HG03139 (cell line): Measurements from ENCODE around the gene TFB1M.
A peak's percentile ranks its signal among the peaks of the same experiment; 100 is the strongest.
"Not testable (repeated sequence)": the region's sequence is repeated elsewhere in the genome, so short reads cannot be mapped to it uniquely, and the experiment has no call there.

Experiments used
- ATAC-seq: cut with Tn5 transposase; IDR thresholded peaks from one replicate; pipeline ENCODE4 v1.9.1; 2021; ENCODE audit not compliant: unreplicated experiment

TFB1M gene

GRCh38 chr6:155330133-155330734, 15.9 kb upstream of the TFB1M start:
- ATAC-seq, result no peak

DNA sequence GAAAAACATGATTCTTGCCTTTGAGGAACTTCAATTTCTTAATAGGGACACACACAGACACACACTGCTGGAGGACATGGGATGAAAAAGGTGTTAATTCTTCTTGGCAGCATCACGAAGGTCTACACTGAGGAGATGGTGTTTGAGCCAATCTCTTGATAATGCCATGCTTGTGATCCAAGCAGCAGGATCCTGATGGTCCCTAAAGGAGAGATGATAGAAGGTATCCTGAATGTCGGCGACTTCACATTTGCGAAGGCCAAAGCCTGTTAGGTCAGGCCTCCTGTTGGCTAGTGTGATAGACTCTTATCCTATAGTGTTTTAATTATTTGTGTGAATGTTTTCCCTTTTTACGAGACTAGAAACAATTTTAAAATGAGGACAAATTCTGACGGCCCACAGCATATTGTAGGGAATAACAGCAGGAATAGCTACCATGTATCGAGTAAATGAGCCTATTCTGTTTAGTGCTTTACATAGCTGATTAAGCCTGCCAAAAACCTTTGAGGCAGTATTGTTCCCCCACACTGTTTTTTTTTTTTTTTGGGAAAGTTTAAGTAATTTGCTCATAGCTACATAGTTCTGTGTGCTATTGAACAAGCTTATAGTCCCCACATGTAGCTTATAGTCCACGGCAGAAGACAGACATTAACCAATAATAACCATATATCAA, 15.3 kb upstream of the TFB1M start:
- ATAC-seq, result no peak

DNA sequence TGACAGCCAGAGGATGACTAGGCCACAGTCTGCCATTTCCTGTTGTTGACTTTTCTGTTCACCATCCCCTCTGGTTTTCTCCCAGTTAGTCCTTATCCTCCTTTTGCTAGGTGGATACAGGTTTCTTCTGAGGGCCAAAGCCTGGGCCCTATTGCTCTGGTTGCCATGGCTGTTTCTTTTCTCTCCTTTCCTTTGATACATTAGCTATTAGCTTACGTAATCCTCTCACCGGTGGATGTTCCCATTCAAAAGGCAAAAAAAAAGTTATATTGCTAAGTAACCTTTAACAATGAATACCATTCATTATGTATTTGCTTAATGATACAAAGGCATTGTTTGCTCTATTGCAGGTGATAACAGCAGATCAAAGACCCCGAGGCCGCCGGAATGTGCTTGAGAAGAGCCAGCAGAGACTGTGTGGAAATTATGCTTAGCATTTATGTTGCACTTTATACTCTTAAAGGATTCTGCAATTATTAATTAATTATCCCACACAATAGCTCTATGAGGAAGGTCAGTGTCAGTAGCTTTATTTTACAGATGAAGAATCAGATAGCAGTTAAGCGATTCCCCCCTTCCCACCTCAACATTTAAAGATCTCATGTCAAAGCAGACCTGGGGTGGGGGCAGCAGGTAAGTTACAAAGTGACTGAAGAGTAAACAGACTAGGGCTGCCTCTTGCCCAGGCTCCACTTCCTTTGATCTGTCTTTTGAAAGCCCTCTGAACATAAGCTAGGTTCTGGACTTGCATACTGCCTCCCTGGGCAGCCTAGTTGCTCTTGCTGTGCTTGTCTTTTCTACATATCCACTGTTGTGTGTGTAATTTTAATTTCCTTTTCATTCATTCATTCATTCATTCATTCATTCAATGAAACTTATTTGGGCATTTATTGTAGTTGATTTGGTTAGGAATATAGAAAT, 14.5 kb upstream of the TFB1M start:
- no peak for ATAC-seq

GRCh38 chr6:155328074-155328538, 13.8 kb upstream of the TFB1M start:
- no peak for ATAC-seq

DNA sequence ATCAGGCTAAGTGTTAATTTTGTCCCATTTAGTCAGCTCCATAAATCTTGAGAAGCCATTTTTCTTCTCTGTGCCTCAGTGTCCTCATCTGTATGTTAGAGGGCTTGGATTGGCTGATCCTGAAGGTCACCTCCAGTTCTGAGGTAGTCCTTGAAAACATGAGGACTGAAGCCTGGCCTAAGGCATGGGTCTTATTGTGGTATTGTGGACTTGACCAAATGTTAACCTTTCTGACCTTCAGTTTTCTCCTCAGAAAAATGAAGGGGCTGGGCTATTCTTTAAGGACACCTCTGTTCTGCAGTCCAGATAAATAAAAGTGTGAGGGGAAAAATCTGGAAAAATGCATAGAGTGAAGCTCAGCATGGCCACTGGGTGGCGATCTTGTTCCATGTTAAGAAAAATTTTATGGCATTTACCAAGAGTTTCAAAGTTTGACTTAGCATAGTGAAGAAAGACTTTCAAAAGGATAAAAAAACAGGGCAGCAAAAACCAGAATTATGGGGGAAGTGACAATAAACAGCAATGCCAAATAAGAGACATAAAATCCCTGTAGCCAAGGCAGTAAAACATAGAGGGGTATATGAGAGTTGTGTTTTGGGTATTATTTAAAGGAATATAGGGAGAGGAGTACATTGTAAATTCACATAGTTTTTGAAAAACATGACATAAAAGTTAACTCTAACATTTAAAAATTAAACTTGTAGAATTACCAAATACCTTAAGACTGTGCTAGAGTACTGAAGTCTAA, 13.2 kb upstream of the TFB1M start:
- peak; percentile 60 for ATAC-seq

DNA sequence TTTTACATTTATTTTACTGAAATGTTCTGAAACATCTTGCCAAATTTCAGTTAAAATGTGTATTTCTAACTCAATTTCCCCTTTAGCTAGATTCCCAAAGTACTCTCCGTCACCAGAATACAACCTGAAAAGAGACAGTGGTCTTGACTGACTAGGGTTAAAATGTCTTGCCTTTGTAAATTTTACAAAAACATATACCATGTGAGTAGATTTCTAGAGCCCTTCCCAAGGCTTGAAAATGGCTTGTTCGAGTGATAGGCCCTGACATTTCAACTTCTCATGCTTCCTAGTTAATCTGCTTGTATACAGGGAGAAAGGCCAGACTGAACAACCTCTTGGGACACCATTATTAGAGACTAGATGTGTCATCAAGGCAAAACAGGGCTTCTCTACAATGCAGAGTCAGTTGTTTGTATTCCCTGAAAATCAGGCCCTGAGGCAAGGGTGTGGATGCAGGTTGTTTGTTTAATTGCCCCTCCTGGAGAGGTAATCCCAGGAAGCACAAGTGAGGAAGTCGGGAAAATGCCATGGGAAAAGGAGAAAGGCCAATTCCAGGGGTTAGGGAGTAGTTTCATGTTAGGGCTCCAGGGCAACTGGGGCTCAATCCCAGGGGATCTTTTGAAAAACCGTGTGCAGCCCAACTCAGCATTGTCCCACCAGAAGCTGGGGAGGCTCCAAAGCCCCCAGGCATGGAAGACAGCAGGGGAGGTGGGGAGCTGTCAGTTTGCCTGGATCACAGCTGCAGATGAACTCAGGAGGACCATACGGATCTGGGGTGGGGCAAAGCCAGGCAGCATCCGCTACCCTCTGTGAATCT, 11.6 kb upstream of the TFB1M start:
- ATAC-seq, result no peak

- no peak for ATAC-seq
Measured at GRCh38 chr6:155324993-155325392, 10.7 kb upstream of the TFB1M start.

DNA sequence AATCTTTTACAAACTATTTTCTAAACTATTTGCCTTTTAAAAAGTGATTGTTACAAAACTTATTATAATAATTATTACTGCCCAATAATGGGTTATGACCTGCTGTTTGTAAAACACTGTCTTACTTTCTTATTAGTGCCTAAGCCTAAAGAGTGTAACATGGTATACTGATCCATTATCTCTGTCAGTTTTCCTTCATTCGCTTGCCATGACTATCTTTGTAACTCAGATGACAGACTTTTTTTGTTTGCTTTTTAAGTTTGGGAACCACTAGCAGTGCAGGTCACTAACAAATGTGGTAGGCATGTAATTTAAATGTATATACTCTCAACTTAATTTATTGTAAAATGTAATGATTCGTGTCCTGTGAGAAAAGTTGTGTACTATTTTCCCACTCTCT, 9.9 kb upstream of the TFB1M start:
- ATAC-seq, result no peak

DNA sequence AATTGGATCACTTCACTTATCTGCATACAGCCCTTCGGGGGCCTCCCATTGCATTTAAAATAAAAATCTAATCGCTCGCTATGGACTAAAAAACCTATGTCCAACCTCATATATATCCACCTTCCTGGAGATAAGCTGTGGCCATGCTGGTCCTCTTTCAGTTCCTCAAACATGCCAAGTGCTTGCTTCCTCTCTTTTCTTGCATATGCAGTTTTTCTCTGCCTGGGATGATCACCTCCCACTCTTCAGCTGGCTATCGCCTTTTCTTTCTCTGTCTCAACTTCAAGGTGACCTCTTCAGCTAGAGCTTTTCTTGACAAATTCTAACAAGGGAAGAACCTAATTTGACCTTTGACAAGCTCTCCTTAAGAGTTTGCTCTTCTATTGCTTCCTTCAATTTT, 5.6 kb upstream of the TFB1M start:
- ATAC-seq, result no peak

GRCh38 chr6:155317186-155317585, 2.9 kb upstream of the TFB1M start:
- no peak for ATAC-seq

DNA sequence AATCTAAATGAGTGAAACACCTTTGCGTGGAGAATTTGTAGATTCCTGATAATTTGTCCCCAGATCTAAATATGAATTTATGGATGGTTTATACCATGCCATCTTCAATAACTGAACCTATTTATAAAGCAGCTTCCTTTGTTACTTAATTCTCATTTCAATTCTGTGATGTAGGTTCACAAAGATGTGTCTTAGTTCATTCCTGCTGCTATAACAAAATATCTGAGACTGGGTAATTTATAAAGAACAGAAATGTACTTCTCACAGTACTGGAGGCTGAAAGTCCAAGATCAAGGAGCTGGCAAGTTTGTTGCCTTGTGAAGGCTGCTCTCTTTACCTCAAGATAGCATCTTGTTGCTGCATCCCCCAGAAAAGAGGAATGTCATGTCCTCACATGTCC, 2.1 kb upstream of the TFB1M start:
- no peak for ATAC-seq

DNA sequence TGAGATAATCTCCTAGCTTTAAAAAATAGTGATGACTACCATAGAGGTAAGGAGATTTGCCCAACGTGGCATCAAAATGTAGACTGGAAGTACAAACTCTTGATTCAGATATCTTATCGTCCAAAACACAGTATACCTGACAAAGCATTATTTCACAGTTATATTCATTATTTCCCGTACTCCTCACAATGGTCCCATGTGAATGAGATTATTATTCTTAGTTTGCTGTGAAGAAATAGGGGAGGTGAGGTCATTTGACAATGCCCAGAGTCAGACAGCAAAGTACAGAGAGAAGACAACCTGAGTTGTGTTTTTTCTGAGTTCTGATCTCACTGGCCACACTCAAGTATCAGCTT, 1.2 kb upstream of the TFB1M start:
- ATAC-seq, result no peak

- peak; percentile 42 for ATAC-seq
Measured at GRCh38 chr6:155314773-155315515, 660 bp upstream of the TFB1M start.

DNA sequence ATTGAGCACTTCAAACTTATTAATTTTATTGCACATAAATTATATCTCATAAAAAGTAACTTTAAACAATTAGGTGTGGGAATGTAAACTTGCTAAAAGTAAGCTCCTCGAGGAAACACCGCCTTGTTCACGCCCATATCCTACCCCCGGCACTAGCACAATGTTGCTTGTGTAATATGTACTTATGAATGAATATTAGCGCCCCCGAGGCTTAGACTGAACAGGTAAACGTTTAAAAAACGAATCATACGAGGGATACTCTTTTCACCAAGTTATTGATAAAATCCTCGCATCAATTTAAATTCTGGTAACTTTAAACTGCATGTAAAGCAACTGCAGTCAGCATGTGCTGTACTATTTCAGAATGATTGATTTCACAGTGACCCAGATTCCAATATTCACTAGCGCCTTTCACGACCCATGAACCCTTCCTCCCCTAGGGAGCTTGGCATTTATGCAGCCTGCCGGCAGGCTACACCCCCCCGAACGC, 637 bp downstream of the TFB1M start:
- ATAC-seq, result peak; percentile 5

DNA sequence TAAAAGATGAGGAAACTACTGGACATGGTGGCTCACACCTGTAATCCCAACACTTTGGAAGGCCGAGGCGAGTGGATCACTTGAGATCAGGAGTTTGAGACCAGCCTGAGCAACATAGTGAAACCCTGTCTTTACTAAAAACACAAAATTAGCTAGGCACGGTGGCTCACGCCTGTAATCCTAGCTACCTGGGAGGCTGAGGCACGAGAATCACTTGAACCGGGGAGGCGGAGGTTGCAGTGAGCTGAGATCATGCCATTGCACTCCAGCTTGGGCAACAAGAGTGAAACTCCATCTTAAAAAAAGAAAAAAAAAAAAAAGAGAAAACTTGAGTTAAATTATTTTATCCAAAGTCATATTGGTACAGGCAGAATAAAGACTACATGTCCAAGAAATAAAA, 1.3 kb downstream of the TFB1M start:
- ATAC-seq, result not testable (repeated sequence)

DNA sequence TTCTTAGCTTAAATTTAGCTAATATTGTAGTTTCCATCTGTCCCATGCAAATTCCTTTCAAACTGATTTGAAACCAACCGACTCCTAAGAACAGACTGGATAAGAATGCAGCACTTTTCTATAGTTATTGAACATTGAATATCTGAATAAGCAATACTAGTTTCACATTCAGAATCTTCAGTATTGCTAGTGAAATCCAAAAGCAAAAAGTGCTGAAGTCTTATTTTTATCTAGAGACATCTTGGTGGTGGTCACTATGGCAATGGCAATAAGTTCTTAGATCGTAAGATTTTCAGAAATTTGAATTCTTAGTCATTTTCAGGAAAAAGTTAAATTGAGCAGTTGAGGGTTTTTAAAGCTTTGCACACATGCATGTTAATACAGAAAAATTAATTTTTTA, 2.7 kb downstream of the TFB1M start:
- ATAC-seq, result no peak

- ATAC-seq, result no peak
Measured at GRCh38 chr6:155311086-155311485, 3.2 kb downstream of the TFB1M start.

DNA sequence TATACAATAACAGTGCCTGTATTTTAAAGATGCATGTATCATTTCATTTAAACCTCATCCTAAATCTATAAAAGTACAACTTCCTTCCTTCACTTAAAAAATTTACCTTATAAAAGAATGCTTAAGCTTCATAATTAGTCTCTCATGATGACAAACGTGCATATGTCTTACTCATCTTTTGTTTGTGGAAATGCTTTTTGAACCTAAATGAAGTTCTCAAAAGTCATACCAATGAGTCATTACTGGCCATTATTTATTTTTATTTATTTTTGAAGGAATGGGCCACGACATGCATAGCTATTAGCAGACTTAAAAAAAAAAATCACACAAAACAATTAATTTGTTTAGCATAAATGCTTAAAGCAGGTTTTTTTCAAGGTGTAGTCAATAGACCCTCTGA, 3.7 kb downstream of the TFB1M start:
- no peak for ATAC-seq

- no peak for ATAC-seq
Measured at GRCh38 chr6:155309150-155309549, 5.1 kb downstream of the TFB1M start.

DNA sequence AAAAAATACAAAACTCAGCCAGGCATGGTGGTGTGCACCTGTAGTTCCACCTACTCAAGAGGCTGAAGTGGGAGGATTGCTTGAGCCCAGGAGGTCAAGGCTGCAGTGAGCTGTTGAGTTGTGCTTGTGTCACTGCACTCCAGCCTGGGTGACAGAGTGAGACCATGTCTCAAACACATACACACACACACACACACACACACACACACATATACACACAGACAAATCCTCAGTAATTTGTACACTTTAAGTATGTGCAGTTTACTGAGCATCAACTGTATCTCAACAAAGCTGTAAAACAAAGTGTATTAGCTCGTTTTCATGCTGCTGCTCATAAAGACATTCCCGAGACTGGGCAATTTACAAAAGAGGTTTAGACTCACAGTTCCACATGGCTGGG, 7.3 kb downstream of the TFB1M start:
- ATAC-seq, result no peak
